ENCODE results near the gene NAV1.
"Not testable (repeated sequence)": the region's sequence is repeated elsewhere in the genome, so short reads cannot be mapped to it uniquely, and the experiment has no call there.

Gene NAV1

DNA sequence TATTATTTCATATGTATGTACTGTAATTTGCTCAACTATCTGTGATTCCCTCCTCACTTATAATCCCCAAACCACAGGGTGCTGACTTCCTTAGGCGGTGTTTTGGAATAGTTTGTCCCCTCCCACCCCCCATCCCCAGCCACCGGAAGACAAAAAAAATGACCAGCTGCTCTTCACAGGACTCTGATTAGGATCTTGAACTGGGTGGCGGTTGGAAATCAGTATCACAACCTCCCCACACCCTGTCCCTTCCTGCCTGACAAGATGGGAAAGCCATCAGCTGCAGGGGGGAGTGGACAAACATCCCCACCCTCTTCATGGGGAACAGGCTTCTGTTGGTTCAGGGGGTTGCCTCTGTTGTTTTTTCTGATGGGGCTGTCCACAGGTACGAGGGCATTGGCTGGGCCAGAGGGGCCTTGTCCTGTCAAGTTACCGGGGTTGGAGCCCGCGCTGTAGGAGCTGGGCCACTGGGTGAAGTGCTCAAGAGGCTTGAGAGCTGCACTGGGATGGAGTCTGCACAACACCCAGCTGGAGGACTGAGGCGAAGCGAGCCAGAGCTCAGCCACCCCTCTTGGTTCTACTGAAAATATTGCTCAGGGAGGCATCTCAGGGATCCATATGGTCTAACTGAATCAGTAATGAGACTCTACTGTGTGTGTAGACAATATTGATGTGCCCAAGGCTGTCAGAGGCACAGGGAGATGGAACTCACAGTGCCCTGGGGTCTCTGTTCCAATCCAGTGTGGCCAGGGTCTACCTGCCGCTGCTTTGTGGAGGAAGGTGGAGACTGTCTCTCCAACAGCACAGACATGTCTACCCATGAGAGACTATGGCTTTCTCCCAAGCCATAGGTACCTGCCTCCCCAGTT lies 28.2 kb downstream of the NAV1 start:
- DNase-seq, result no peak

DNA sequence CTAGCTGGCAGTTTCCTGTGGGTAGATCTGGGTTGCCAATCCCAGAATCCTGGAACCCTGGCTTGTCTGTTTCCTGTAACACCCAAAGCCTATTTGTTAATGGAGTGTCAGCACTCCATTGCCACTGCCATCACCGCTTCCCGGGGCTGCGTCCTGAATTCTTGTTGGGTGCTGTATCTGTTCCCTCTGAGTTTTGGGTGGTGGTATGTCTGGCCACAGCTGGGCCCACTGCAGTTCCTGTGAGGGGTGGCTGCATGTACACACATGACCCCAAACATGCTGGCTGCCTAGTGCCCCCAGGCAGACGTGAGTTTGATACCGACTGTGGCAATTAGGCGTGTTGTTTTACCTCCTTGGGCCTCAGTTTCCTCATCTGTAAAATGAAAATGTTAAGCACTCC lies 29.3 kb downstream of the NAV1 start:
- no peak for DNase-seq

DNA sequence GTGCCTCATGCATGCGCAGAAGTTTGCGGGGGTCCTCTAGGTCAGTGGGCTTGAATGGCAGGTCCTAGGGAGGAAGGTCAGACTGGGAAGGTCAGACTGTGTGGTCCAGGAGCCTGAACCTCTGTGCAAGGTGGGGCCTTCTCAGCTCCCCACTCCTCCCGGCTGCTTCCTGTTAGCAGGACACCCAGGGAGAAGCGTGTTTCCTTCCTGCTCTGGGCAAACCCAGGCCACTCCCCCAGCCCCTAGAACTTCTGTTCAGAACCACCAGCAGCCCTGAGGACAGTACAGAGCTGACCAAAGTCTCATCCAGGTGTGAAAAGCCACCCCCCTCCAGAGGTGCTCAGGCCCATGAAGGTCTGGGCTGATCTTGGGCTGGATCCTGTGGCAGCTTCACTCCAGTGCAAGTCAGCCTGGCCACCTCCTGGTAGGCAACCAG lies 29.9 kb downstream of the NAV1 start:
- DNase-seq, result no peak

DNA sequence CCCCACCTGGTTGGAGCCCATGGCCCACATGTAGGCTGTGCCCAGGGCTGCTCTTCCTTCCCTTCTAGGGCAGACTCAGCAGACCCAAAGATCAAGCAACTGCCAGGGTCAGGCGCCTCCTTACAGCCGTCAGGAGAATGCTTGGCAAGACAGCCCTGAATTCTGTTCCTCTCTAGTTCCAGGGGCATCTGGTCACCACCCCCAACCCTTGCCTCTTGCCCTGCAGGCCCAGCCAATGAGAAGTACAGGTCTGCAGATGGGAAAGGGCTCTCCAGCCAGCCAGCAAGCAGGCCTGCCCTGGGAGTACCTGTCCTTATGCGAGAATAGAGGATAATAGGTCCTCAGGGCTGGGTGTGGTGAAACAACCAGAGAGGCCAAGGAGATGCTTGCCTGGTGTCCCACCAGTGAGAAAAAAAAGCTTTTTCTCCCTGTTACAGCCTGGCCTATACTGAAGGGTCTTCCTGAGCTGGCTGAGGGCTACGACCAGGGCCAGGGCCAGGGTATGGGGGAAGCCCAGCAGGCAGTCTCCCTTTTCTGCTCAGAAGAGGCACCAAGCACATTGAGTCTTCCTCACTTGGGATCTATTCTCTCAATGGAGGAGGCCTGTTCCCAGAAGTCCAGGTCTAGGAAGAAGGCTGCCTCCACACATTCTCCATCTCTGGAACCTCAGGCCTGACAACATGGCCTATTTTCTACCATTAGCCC lies 31.4 kb downstream of the NAV1 start:
- no peak for DNase-seq

DNA sequence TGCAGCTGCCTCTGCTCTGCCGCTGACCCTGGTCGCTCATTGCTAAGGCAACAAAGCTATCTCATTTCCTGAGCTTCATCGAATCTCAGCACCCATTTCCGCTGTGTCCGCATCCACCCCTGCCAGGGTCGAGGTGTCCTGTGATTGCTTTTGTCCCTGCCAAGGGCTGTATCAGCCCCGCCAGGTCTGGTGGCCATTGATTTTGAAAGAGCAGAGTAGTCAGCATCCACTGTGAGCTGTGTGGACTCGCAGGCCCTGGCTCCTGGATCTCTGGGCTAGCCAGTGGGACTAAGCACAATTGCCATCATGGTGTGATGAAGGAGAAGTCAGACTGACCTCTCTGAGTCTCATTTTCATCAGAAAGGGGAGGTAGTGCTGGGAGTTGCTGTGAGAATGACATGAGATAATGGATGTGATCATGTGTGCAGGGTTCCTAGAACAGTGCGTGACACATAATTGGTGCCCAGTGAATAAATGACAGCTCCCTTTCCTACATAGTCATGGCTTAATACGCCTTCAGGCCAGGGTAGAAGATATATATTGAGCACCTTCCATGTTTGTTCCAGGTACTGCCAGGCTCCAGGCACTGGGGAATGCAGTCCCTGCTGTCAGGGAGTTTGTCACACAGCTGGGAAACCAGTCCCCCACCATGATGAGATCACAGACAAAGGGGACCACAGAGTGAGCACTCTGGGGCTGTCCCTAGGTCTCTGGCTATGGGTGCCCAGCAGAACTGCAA lies 32.1 kb downstream of the NAV1 start:
- DNase-seq, result no peak

DNA sequence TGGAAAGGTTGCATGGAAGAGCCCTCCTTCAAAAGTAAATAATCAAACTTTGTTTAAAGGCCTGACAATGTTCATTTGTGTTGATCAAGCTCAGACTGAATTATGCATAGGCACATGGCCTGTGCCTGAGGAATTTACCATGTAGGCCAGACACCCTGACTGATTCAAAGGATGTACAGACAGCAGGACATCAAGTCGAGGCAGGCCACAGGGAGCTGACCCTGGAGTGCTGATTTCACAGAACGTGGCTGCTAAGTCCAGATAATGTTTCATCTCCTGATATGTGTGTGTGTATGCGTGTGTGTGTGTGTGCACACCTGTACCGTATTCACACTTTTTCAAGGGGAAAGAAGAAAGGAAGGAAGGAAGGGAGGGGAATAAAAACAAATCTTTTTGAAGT lies 34.1 kb downstream of the NAV1 start:
- no peak for DNase-seq

DNA sequence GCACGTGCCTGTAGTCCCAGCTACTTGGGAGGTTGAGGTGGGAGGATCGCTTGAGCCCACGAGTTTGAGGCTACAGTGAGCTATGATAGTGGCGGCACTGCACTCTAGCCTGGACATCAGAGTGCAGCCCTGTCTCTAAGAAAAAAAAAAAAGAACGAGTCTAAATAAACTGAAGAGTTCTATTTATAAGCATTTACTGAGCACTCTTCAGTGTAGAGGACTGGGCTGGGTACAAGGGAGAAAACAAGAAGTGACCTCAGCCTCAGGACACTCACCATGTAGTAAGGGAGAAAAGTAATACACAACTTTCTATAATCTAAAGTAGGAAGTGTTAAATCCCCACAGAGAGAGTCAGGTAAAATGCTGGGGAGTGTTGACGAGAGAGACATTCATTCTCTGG lies 35.0 kb downstream of the NAV1 start:
- DNase-seq, result no peak

DNA sequence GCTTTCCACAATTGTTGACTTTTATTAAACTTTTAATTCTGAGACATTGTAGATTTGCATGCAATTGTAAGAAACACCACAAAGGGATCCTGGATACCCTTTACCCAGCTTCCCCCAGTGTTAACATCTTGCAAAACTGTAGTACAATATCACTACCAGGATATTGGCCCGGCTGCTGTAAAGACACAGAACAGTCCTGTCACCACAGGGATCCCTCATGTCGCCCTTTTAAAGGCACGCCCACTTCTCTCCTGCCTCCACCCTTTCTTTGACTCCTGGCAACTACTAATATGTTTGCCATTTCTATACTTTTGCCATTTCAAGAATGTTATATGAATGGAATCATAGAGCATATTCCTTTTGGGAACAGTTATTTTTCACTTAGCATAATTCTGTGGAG lies 37.0 kb downstream of the NAV1 start:
- DNase-seq, result no peak

DNA sequence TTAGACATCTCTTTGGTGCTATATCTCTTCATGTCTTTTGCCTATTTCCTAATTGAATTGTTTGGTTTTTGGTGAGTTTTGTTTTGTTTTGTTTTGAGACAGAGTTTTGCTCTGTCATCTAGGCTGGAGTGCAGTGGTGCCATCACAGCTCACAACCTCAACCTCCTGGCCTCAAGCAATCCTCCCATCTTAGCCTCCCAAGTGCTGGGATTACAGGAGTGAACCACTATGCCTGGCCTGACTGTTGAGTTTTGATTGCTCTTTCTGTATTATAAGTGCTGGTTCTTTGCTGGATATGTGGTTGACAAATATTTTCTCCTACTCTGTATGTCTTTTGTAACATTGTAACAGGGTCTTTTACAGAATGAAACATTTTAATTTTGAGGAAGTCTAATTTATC lies 38.0 kb downstream of the NAV1 start:
- no peak for DNase-seq

DNA sequence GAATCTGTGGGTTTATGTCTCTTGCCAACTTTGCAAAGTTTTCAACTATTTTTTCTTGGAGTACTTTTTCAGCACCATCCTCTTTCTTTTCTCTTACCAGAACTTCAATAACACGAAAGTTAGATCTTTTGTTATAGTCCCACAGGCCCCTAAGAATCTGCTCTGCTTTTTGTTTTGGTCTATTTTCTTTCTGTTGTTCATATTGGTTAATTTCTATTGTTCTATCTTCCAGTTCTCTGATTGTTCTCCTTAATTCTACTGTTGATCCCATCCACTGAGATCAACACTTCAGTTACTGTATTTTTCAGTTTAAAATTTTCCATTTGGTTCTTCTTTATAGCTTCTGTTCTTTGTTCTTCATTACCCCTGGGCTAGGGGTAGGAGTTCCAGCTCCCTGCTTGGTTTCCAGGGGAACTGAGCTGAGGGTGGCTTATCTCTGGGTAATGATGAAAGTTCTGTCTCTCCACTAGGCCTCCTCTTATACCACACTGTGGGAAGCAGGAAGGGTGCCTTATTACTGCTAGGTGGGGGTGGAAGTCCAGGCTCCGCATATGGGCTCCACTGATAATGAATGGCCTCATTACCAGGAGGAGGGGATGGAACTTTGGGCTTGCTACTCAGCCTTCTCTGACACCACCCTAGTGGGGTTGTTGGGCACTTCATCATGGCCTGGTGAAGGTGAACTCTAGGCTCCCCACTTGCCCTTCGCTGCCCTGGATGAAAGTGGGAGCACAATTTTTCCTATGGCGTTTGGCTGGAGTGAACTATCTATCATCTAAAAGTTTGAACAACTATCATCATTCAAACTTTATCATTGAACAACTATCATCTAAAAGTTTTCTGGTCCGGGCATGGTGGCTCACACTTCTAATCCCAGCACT lies 39.3 kb downstream of the NAV1 start:
- DNase-seq, result no peak

DNA sequence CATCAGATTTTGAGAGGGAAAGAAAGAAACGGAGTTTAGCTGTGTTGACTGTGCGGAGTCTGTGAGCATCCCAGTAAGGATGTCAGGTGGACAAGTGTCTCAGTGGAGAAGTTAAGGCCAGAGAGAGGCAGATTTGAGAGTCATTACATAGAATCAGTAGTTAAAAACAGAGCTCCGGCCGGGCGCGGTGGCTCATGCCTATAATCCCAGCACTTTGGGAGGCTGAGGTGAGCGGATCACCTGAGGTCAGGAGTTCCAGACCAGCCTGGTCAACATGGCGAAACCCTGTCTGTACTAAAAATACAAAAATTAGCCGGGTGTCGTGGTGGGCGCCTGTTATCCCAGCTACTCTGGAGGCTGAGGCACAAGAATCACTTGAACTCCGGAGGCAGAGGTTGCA lies 42.4 kb downstream of the NAV1 start:
- not testable (repeated sequence) for DNase-seq

DNA sequence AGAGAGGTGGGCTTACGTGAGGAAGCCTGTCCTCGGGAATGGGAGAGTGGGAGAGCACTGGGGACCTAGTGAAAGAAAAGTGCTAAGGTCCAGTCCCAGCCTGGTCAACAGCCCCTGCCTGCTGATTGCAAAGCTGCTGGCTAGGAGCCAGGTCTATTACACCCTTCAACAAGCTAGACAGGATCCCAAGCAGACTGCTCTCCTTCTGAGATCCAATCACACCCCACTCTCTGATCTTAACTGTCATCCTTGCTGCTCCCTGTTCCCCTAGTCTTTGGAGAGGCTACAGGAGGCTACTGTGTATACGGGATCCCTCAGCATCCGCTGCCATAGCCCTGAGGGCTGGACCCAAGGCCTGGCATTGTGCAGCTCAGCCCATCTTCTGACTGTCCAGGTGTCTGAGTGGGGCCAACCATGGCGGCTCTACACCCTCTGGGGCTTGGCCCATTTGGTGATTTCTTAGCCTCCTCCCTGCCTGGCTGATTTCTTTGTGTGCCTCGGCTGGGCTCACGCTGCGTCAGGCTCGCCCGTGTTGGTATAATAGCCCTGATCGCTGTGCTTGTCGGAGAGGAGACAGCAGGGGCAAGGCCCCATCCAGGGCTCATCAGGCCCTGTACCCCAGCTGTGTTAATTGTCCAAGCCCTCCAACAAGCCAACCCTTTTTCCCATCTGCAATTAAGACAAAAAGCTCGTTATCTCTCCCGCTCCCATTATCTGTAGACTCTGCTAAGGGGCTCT lies 43.9 kb downstream of the NAV1 start:
- peak; percentile 58 for DNase-seq

DNA sequence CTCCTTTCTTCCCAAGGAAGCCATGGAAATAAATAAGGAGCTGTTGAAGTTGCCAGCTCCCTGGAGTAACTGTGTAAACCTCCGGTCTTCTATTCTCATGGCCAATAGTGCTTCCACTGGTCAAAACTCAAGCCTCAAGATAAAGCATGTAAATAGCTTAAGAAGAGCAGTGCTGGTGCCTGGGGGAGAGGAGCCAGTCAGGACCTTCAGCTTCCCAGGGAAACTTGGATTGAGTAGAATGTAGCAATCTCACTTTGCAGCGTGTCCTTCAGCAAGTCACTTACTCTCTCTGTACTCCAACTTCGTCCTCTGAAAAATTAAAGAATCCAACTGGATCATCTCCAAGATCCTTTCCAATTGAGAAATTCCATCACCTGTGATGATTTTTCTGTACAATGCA lies 44.7 kb downstream of the NAV1 start:
- no peak for DNase-seq

DNA sequence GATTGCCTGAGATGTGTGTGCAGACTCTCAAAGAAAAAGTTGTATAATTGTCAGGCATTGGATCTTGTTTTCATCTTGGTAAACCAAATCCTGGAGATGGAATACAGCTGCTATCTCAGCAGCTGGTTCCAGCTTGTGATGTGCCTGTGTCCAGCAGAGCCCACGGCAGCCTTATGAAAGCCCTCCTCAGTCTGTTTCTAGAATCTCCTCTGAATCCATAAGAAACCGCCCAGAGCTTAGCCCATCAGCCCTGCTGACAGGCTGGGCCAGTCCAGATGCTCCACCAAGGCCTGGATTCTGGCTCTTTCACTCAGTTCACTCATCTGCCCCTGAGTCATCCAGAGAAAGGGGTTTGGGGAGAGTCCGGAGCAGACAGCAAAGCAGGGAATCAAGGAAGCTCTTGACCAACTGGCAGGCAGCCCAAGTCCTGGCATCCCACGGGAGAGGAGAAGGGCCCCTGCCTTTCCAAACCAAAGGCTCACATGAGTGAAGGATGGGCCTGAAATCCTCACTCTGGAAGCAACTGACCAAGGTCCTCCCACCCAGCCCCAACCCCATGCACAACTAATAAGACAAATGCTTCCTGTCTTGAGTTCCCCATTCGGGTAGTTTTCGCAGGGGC lies 45.7 kb downstream of the NAV1 start:
- peak; percentile 87 for DNase-seq

DNA sequence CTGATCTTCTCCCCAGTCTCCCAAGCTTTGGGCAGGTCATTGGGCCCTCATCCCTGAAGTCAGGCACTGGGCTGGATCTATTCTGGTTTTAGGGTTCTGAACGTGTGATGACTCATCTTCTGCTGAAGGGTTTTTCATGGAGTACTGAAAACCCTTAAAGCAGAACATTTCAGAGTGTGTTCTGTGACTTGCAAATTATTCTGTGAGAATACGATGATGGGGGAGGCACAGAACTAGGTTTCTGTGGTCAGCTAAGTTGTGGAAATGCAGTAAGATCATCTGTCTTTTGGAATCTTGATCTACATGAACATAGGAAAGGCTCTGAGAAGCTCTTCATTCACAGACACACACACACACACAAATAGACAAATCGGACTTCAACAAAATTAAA lies 46.2 kb downstream of the NAV1 start:
- DNase-seq, result peak; percentile 83

DNA sequence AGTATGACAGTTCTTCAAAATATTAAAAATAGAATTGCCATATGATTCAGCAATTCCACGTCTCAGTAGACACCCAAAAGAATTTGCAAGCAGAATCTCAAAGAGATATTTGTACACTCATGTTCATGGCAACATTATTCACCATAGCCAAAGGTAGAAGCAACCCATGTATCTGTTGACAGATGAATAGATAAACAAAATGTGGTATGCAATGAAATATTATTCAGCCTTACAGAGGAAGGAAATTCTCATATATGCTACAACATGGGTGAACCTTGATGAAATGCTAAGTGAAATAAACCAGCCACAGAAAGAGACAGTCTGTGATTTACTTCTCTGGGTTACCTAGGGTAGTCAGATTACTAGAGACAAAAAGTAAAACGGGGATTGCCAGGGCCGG lies 47.0 kb downstream of the NAV1 start:
- DNase-seq, result peak; percentile 83

DNA sequence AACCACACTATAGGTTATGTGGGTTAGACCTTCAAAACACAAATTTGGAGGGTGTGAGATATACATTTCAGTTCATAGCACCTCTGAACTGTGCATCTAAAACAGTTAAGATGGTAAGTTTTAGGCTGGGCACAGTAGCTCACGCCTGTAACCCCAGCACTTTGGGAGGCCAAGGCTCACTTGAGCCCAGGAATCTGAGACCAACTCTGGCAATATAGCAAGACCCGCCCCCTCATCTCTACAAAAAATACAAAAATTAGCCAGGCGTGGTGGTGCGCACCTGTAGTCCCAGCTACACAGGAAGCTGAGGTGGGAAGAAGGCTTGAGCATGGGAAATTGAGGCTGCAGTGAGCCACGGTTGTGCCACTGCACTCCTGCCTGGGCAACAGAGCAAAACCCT lies 47.9 kb downstream of the NAV1 start:
- no peak for DNase-seq

DNA sequence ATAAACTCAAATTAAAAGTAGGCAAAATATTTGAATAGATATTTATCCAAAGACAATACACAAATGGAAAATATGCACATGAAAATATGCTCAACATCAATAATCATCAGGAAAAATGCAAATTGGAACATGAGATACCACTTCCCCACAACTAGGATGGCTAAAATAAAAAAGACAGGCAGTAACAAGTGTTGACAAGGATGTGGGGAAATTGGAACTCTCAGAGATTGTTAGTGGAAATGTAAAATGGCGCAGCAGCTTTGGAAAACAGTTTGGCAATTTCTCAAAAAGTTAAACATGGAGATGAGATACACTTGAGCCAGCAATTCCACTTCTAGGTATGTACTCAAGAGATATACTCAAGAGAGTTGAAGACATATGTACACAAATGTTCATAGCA lies 48.8 kb downstream of the NAV1 start:
- no peak for DNase-seq
